ENCODE measurements around the gene LRCH1.

LRCH1 gene

DNA sequence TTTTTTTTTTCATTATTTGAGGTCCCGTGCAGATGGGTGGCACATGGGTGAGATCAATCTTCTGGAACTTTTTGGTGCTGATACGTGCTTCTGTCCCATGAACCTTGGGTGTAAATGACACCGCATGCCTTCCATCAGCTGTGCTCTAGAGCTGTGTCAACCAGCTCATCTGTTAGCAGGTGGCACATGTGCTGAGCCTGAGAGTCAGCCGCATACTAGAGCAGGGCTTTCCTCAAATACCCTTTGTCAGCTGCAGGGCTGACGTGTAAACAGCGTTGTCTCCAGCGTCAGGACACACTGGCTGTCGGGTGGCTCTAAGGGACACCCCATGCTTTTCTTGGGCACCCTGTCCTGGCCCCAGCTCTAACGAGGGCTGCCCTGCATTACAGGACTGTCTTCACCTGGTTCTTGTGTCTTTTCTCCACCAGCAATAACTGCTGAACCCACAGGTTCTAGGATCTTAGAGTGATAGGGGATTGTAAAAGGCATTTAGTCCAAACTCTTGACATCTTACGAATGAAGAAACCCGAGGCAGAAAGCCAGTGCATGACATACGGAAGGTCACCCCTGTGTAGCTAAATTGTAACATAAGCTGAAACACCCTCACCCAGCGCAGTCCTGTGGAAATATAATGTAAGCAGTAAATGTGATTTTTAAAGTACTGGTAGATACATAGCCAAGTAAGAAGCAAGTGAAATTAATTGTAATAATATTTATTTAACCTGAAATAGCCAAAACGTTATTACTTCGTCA, 119.5 kb downstream of the LRCH1 start:
- DNase-seq = no peak
- intact Hi-C loops (cut with DNase I) = no loop called here

DNA sequence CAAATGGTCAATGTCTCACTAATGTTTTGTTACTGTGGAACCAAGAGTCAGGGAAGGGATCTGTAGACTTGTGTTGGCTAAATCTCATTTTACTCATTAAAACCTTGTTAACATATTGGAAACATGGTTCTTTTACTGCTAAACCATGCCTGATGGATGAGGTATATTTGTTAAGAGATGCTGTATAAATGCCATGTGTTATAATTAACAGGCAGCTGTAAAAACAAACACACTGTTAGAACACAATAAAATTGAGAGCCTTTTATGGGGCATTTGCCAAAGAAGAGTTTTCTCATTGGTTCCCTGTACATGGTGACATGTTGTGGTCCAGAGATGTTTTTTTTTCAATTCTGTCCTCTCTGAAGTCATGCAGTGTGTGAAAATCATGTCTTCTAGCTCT, 122.0 kb downstream of the LRCH1 start:
- no peak for DNase-seq
- intact Hi-C loops (cut with DNase I) = no loop called here

DNA sequence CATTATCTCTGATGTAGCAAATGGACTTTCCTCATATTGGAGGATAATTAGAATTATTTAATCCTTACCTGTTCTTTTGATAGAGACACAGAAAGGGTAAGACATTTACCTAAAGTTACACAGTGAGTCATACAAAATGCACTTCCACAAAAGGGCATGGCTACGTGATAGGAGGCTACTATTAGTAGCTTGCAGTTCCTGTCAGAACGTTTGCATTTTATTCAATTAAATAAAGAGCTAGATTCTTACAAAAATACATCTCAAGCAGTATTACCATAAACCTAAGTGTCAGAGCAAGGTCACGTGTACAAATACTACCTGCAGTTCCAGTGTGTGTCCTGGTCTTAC, 123.4 kb downstream of the LRCH1 start:
- intact Hi-C loops (cut with DNase I) = no loop called here
- no peak for DNase-seq

DNA sequence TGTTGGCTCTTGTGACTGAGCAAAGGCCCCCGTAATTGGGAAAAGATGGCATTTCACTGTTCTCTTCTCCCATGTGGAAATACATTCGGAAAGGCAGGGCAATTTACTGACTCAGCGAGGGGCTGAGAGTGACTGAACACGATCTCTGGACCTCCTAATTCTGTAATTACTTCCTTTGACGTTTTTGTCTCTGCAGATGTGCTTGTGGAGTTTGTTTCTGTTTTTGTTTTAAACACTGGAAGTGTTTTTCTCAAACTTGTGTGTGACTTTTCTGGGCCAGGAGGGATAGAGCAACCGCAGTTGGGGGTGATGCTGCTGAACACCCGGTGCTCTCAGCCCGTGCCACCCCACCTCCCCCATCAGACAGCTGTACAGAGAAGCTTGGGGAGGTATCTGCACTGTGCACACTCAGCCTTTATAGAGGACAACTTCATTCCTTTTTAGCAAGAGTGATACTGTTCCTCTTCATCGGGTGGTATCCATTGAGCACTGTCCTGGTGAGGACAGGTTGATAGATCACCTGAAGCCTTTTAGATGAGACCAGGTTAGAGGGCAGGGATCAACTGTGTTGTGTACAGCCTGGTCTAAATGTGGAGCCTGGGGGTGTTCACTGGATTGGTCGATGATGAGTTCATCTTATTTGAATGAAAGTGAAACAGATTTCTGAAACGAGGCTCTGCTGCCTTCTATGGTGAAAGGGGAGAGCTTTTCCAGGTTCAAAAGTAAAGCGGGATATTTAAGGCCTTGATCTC, 126.6 kb downstream of the LRCH1 start:
- intact Hi-C loops (cut with DNase I) = no loop called here
- peak in 2 of 10 donors; percentile 17 to 59 for DNase-seq

DNA sequence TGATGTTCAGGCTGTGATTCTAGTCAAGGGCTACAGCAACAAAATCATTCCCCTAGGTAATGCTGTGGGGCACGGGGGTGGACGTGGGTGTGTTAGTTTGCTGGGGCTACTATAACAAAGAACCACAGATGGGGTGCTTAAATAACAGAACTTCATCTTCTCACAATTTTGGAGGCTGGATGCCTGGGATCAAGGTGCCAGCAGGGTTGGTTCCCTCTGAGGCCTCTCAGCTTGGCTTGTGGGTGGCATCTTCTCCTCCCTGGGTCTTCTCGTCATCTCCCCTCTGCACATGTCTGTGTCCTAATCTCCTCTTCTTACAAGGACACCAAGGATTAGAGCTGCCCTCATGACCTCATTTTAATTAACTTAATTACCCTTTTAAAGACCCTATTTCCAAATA, 129.0 kb downstream of the LRCH1 start:
- no peak for DNase-seq
- intact Hi-C loops (cut with DNase I) = no loop called here

GRCh38 chr13:46682707-46683106, 129.7 kb downstream of the LRCH1 start:
- intact Hi-C loops (cut with DNase I) = no loop called here
- no peak for DNase-seq

DNA sequence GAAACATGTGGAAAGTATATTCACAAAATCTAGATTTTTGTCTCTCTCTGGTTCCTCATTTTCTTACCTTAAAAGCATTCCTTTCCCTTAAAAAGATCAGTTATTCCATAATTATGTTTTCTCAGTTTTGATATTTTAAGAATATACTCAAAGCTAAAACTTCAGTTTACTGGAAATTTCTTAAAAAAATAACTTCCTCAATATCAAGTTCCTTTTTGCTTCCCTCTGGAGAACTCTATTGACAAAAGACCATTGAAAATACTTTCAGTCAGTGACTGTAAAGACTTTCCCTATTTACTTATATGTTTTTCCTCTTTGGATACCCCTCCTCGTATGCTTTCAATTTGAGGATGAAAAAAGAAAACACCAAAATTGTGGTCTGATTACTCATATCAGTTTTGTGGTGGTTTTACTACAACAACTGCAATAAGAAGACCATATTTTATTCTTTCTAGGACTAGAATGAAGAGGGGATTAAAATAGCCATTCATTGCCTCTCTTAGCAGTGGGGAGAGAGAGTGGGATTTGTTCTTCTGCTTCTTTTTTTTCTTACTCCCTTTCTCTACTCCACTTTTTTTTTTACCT, 130.8 kb downstream of the LRCH1 start:
- intact Hi-C loops (cut with DNase I) = no loop called here
- DNase-seq = no peak

DNA sequence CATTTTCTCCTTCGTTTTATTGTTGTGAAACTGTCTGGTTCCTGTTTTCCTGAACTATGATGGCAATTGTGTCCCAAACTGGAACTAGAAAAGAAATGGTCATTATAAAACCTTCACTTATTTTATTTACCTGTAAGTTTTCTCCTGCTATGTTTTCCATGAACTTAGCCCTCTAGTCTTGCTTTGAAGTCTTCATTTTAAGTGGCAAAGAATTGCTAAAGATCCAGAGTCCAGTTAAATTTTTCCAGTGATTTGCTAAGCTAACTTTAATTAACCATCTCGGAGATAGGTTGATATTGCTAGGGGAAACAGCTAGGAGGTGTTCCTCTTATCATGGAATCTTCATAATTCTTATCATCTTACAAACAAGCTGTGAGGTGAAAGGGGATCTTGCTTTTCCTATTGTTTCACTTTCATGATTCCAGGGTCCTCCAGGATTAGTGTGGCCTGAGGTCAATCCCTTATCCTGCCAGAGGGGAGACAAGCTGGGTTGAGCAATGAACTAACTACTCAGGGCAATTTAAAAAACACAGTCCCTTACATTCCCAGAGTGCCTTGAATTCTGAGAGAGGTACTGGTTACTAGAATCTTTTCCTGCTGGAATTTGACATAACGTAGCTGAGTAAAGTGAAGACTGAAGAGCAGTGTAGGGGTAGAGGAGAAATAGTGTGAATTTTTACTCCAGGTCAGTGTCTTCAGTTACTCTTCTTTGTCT, 131.5 kb downstream of the LRCH1 start:
- intact Hi-C loops (cut with DNase I) = no loop called here
- DNase-seq = no peak

- intact Hi-C loops (cut with DNase I) = no loop called here
- no peak for DNase-seq
These were observed 132.2 kb downstream of the LRCH1 start for GRCh38 chr13:46685006-46685730.

- DNase-seq = no peak
- intact Hi-C loops (cut with DNase I) = no loop called here
These were observed 133.2 kb downstream of the LRCH1 start for GRCh38 chr13:46686171-46686570.

GRCh38 chr13:46687810-46688209, 134.8 kb downstream of the LRCH1 start:
- DNase-seq = no peak
- intact Hi-C loops (cut with DNase I) = no loop called here

DNA sequence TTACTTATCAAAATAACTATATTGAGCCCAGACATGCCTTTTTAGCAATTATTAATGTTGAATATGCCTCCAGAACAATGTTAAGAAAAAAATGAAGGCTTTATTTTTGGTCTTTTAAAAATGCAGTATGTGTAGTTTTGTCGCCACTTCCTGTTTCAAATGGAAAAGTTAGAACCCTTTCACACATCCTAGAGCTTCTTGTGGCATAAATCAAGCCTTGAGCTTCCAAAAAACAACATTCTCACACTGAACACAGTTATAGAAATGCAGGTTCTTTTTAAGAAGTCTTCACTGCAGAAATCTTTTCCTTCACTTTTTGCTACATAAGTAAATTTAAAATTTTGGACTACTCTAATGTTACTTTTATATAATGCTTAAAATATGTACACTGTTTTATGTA, 135.3 kb downstream of the LRCH1 start:
- no peak for DNase-seq
- intact Hi-C loops (cut with DNase I) = no loop called here

DNA sequence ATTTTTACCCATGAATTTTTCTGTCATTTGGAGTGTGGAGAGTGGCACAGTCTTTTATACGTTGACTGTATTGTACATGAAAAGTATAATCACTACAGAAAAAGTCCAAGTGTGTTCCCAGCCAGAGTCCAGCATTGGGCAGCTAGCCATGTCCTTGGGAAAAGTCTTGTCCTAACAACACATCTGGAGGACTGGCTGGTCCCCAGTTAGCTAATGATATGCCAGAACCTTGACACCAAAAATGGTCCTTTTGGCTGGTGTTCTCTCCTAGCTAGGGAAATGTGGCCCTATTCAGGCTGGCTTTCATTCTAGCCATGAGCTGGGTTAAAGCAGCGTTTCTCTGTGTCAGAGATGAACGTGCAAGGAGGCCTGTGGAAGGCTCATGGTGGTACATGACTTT, 145.0 kb downstream of the LRCH1 start:
- DNase-seq = no peak
- intact Hi-C loops (cut with DNase I) = no loop called here

DNA sequence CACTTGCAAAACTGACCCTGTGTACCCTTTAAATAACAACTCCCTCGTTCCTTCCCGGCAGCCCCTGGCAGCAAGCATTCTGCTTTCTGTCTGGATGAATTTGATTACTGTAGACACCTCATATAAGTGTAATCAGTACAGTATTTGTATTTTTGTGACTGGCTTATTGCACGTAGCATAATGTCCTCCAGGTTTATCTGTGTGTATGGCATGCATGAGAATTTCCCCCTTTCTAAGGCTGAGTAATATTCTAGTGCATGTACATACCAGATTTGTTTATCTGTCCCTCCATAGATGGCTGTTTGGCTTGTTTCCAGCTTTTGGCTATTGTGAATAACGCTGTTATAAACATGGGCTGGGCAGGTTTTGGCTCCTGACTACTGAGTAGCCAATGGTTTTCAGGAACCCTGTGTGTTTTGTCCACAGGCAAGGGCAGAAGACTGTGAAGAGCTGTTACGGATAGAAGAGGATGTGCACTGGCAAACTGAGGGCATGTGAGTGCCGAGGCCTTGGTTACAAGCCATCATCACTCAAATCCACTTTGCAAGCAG, 146.0 kb downstream of the LRCH1 start:
- intact Hi-C loops (cut with DNase I) = no loop called here
- no peak for DNase-seq

GRCh38 chr13:46712524-46712923, 159.6 kb downstream of the LRCH1 start:
- intact Hi-C loops (cut with DNase I) = no loop called here
- DNase-seq = no peak

- intact Hi-C loops (cut with DNase I) = loop anchor here (5.0 kb wide), 1 partner anchor 163 kb away; the partner anchor contains the start of gene LRCH1
These were observed 162.4 kb downstream of the LRCH1 start for GRCh38 chr13:46715363-46715762.

GRCh38 chr13:46716821-46717220, 163.9 kb downstream of the LRCH1 start:
- no peak for DNase-seq
- intact Hi-C loops (cut with DNase I) = loop anchor here (5.0 kb wide), 1 partner anchor 165 kb away; the partner anchor contains the start of gene LRCH1

More at GRCh38 chr13:46715363-46715762, 162.4 kb downstream of the LRCH1 start:
- no peak for DNase-seq

DNA sequence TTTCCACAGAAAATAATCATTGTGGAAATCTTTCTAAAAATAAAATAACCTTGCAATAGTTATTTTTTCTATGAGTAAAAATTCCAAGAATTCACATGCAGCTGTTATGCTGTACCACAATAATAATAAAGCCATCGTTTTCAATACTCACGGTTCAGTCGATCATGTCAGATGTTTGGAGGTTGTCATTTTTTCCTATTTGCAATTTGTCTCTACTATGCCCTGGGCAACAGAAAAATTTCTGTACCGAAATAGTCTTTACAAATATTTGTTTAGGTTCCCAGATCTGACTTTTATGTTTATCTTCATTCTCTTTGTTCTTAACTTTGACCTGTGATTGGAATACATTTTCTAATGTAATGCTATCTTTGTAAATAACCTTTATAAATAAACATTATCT, 164.3 kb downstream of the LRCH1 start:
- intact Hi-C loops (cut with DNase I) = loop anchor here (5.0 kb wide), 1 partner anchor 165 kb away; the partner anchor contains the start of gene LRCH1
- DNase-seq = no peak

DNA sequence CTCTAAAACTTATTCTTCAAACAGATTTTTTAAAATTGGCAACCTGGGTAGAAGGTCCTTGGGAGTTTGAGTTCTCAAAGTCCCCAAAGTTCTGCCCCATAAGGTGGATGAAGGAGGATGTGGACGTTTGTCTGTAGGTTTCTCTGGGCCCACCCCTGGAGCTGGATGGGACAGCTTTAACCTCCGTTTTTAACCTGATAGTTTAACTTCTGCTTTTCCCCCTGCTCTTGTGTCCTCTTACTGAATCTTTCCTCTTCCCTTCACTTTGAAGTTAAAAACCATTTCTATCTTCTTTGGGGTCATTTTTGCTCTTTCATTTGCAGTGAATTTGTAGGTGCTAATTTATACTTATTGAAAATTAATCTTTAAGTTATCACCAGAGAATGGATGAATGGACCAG, 164.9 kb downstream of the LRCH1 start:
- intact Hi-C loops (cut with DNase I) = loop anchor here (5.0 kb wide), 1 partner anchor 166 kb away; the partner anchor contains the start of gene LRCH1
- no peak for DNase-seq

DNA sequence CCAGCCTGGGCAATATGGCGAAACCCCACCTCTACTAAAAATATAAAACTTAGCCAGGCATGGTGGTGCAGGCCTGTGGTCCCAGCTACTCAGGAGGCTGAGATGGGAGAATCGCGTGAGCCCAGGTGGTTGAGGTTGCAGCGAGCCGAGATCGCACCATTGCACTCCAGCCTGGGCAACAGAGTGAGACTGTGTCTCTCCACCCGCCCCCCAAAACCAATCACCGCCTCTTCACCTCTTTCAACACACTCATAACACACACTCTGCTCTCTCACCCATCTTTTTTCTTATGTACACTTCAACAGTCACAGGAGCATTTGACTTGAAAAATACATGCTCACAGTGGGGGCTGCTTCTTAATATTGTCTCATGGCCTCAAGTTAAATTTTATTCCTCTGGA, 167.2 kb downstream of the LRCH1 start:
- peak in 1 of 10 donors; percentile 50 for DNase-seq
- intact Hi-C loops (cut with DNase I) = no loop called here
